HG03139 (cell line): ENCODE results near the gene MTHFD1L.
"Not testable (repeated sequence)": the region's sequence is repeated elsewhere in the genome, so short reads cannot be mapped to it uniquely, and the experiment has no call there.

Experiments used
- ATAC-seq: cut with Tn5 transposase; IDR thresholded peaks from one replicate; pipeline ENCODE4 v1.9.1; 2021; ENCODE audit not compliant: unreplicated experiment

Gene MTHFD1L

GRCh38 chr6:151113641-151114040 is 248.1 kb downstream of the MTHFD1L start:
- no peak for ATAC-seq

GRCh38 chr6:151118461-151119123 is 253.1 kb downstream of the MTHFD1L start:
- no peak for ATAC-seq

- ATAC-seq = no peak
Measured at GRCh38 chr6:151119823-151120524, 254.5 kb downstream of the MTHFD1L start.

GRCh38 chr6:151121900-151122299 is 256.4 kb downstream of the MTHFD1L start:
- ATAC-seq = no peak

- not testable (repeated sequence) for ATAC-seq
Measured at GRCh38 chr6:151123641-151124040, 258.1 kb downstream of the MTHFD1L start.

GRCh38 chr6:151125242-151125641 is 259.7 kb downstream of the MTHFD1L start:
- ATAC-seq = not testable (repeated sequence)

- ATAC-seq = not testable (repeated sequence)
Measured at GRCh38 chr6:151125651-151126416, 260.3 kb downstream of the MTHFD1L start.

- not testable (repeated sequence) for ATAC-seq
Measured at GRCh38 chr6:151126417-151126724, 260.9 kb downstream of the MTHFD1L start.

GRCh38 chr6:151127133-151127798 is 261.8 kb downstream of the MTHFD1L start:
- not testable (repeated sequence) for ATAC-seq

- ATAC-seq = no peak
Measured at GRCh38 chr6:151128763-151129370, 263.4 kb downstream of the MTHFD1L start.

- no peak for ATAC-seq
Measured at GRCh38 chr6:151130329-151130728, 264.8 kb downstream of the MTHFD1L start.

GRCh38 chr6:151131324-151132007 is 266.0 kb downstream of the MTHFD1L start:
- ATAC-seq = no peak

- ATAC-seq = no peak
Measured at GRCh38 chr6:151136141-151136755, 270.7 kb downstream of the MTHFD1L start.

GRCh38 chr6:151137542-151137941 is 272.0 kb downstream of the MTHFD1L start:
- ATAC-seq = no peak

GRCh38 chr6:151139524-151139923 is 274.0 kb downstream of the MTHFD1L start:
- ATAC-seq = no peak

- ATAC-seq = no peak
Measured at GRCh38 chr6:151140767-151141166, 275.3 kb downstream of the MTHFD1L start.

GRCh38 chr6:151141685-151142084 is 276.2 kb downstream of the MTHFD1L start:
- ATAC-seq = no peak

GRCh38 chr6:151142676-151143075 is 277.2 kb downstream of the MTHFD1L start:
- ATAC-seq = no peak

GRCh38 chr6:151143337-151143736 is 277.8 kb downstream of the MTHFD1L start:
- no peak for ATAC-seq

GRCh38 chr6:151143806-151144205 is 278.3 kb downstream of the MTHFD1L start:
- no peak for ATAC-seq
